Measurements from ENCODE around the gene NMD3.

DNA sequence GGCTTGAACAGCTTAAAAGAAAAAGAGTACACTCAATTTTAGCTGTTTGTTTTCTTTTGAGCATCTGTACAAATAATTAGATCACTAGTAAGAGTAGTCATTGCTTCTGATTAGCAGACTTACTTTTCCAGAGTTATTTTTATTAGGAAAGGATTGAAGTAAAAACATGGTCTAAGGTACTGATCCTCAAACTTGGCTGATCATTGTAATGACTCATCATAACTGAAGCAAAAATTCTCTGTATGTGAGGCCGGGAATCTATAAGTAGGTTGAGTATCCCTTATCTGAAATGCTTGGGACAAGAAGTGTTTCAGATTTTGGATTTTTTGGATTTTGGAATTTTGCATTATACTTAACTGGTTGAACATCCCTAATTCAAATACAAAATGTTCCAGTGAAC lies 12.4 kb downstream of the NMD3 start:
- TF ChIP-seq, protein P1, sequence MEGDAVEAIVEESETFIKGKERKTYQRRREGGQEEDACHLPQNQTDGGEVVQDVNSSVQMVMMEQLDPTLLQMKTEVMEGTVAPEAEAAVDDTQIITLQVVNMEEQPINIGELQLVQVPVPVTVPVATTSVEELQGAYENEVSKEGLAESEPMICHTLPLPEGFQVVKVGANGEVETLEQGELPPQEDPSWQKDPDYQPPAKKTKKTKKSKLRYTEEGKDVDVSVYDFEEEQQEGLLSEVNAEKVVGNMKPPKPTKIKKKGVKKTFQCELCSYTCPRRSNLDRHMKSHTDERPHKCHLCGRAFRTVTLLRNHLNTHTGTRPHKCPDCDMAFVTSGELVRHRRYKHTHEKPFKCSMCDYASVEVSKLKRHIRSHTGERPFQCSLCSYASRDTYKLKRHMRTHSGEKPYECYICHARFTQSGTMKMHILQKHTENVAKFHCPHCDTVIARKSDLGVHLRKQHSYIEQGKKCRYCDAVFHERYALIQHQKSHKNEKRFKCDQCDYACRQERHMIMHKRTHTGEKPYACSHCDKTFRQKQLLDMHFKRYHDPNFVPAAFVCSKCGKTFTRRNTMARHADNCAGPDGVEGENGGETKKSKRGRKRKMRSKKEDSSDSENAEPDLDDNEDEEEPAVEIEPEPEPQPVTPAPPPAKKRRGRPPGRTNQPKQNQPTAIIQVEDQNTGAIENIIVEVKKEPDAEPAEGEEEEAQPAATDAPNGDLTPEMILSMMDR (IDR thresholded peaks at IDR 0.05; ENCODE audit: borderline replicate concordance, extremely low read depth, low read length, poor library complexity, severe bottlenecking): no peak
- no peak for TF ChIP-seq EZH2 (IDR thresholded peaks at IDR 0.05; ENCODE audit: borderline replicate concordance, low read depth, low read length, severe bottlenecking)

All from DND-41 (cell line).